Lung (tissue), 12 donors: ENCODE measurements around the gene CTNNB1. TPM values are rescaled to one million over a fixed set of nuclear protein-coding genes. Genes with fewer than 3 reads are reported as not detected.

Experiments used
- ATAC-seq: fragments of 200-7000 bp; cut with Tn5 transposase; one replicate; pipeline ENCODE4 v1.9.1; 2020; ENCODE audit warnings: moderate number of reproducible peaks; ENCODE audit not compliant: insufficient read depth, low FRiP score
- DNase-seq, 3 donors: peaks; one replicate each; pipeline ENCODE4 v3.0.0-alpha.2; 2013 to 2017
- H3K27ac ChIP-seq, 2 donors: one replicate each; pipeline ENCODE4 v1.5.1; 2013; ENCODE audit warnings: mild to moderate bottlenecking in 2 of 2, moderate library complexity in 2 of 2, control low read depth in 1 of 2, inconsistent platforms in 1 of 2, low read depth in 1 of 2, low read length in 1 of 2
- H3K27me3 ChIP-seq, 3 donors: one replicate each; pipeline ENCODE4 v1.5.1; 2013; ENCODE audit warnings: low read length in 2 of 3; ENCODE audit not compliant: control insufficient read depth in 3 of 3, insufficient read depth in 3 of 3
- H3K36me3 ChIP-seq, 4 donors: one replicate each; pipeline ENCODE4 v1.5.1; 2013; ENCODE audit warnings: low read length in 4 of 4, mild to moderate bottlenecking in 1 of 4, moderate library complexity in 1 of 4; ENCODE audit not compliant: control insufficient read depth in 4 of 4, insufficient read depth in 4 of 4
- H3K4me1 ChIP-seq, 5 donors: one replicate each; pipeline ENCODE4 v1.5.1; 2013; ENCODE audit warnings: low read length in 5 of 5, mild to moderate bottlenecking in 2 of 5, moderate library complexity in 1 of 5; ENCODE audit not compliant: control insufficient read depth in 5 of 5, insufficient read depth in 5 of 5
- H3K4me3 ChIP-seq: one replicate; pipeline ENCODE4 v1.5.1; 2013; ENCODE audit warnings: mild to moderate bottlenecking, control low read depth, moderate library complexity
- H3K9ac ChIP-seq, 2 donors: one replicate each; pipeline ENCODE4 v1.5.1; 2013; ENCODE audit warnings: low read length in 2 of 2, control low read depth in 1 of 2; ENCODE audit not compliant: insufficient read depth in 1 of 2
- H3K9me3 ChIP-seq, 4 donors: one replicate each; pipeline ENCODE4 v1.5.1; 2013; ENCODE audit warnings: low read length in 3 of 4, mild to moderate bottlenecking in 1 of 4, moderate library complexity in 1 of 4; ENCODE audit not compliant: control insufficient read depth in 4 of 4, insufficient read depth in 3 of 4
- CTCF ChIP-seq: IDR thresholded peaks from 2 replicates; pipeline ENCODE4 v1.5.1; 2012; ENCODE audit warnings: mild to moderate bottlenecking; ENCODE audit errors: control extremely low read depth, extremely low read depth
- WGBS, 2 donors: extraction: QIAGEN DNeasy Blood & Tissue Kit; methylation state at CpG; one replicate each; pipeline ENCODE4 v1.1.7; 2013; 5-methylcytosine and 5-hydroxymethylcytosine counted together
- polyA plus RNA-seq, 2 donors: library from polyadenylated mRNA; stranded (reverse); fragments of 200-250 nt; gene quantifications; one replicate each; pipeline ENCODE4 v1.2.1, GENCODE V29; 2013
- total RNA-seq, 2 donors: library from RNA; depleted of rRNA in 1 of 2; stranded (reverse); fragments of >200 nt in 1 of 2; gene quantifications; one replicate each; pipeline ENCODE4 v1.2.1, GENCODE V29; 2014 to 2021
- donor health status: control.
- donor health status: control.
- donor health status: Bipolar disorder and iron deficiency.
- donor health status: healthy.
- donor health status: DM: yes; HTN: yes; CAD: no.

Gene CTNNB1
- total and polyA plus RNA-seq, 4 donors, result 90.3 to 631 (median 315) TPM

- TF ChIP-seq CTCF, result no peak
- WGBS, 2 donors, result 89 to 91% methylated on average over 5 of the region's 5 CpGs
- no peak overlapping the region for H3K27ac ChIP-seq
- H3K4me3 ChIP-seq, result no peak overlapping the region
- DNase-seq, result no peak
- no peaks in the 10 kb centered on the region for H3K9me3 ChIP-seq
- peaks cover 5 to 66% (median 32%) of the 10 kb centered on the region in 5 donors for H3K4me1 ChIP-seq
- H3K9ac ChIP-seq, result no peak overlapping the region
- no peaks in the 10 kb centered on the region for H3K27me3 ChIP-seq
- H3K36me3 ChIP-seq, result peaks cover 0 to 7% (median 1%) of the 10 kb centered on the region in 4 donors
- ATAC-seq, result no peak
Measured at GRCh38 chr3:41209646-41210045, 10.3 kb downstream of the CTNNB1 start.

GRCh38 chr3:41210966-41211365, 11.7 kb downstream of the CTNNB1 start:
- H3K9ac ChIP-seq, result no peak overlapping the region
- H3K4me3 ChIP-seq, result no peak overlapping the region
- H3K4me1 ChIP-seq, result peaks cover 3 to 59% (median 30%) of the 10 kb centered on the region in 5 donors
- no peak for TF ChIP-seq CTCF
- no peaks in the 10 kb centered on the region for H3K9me3 ChIP-seq
- WGBS, 2 donors, result 90% methylated on average over 5 of the region's 5 CpGs
- DNase-seq, result no peak
- no peak for ATAC-seq
- H3K27ac ChIP-seq, result no peak overlapping the region
- no peaks in the 10 kb centered on the region for H3K27me3 ChIP-seq
- peaks cover 0 to 7% (median 1%) of the 10 kb centered on the region in 4 donors for H3K36me3 ChIP-seq

- peaks cover 0 to 7% (median 1%) of the 10 kb centered on the region in 4 donors for H3K36me3 ChIP-seq
- ATAC-seq (no peak), DNase-seq (no peak)
- no peak overlapping the region for H3K9ac ChIP-seq
- peaks cover 5 to 56% (median 20%) of the 10 kb centered on the region in 5 donors for H3K4me1 ChIP-seq
- H3K4me3 ChIP-seq, result no peak overlapping the region
- TF ChIP-seq CTCF, result no peak
- H3K27ac ChIP-seq, result no peak overlapping the region
- H3K9me3 ChIP-seq, result no peaks in the 10 kb centered on the region
- 85 to 89% methylated on average over 2 of the region's 2 CpGs for WGBS, 2 donors
- no peaks in the 10 kb centered on the region for H3K27me3 ChIP-seq
Measured at GRCh38 chr3:41212088-41212487, 12.8 kb downstream of the CTNNB1 start.

GRCh38 chr3:41213588-41213987, 14.3 kb downstream of the CTNNB1 start:
- H3K4me1 ChIP-seq, result peaks cover under 1 to 45% (median 6%) of the 10 kb centered on the region in 5 donors
- H3K36me3 ChIP-seq, result peaks cover 0 to 7% (median 1%) of the 10 kb centered on the region in 4 donors
- no peak overlapping the region for H3K4me3 ChIP-seq
- ATAC-seq (no peak), DNase-seq (no peak)
- H3K9me3 ChIP-seq, result no peaks in the 10 kb centered on the region
- no peak for TF ChIP-seq CTCF
- no peaks in the 10 kb centered on the region for H3K27me3 ChIP-seq
- WGBS, 2 donors, result 81 to 83% methylated on average over 2 of the region's 2 CpGs
- H3K9ac ChIP-seq, result no peak overlapping the region
- no peak overlapping the region for H3K27ac ChIP-seq
